ENCODE data around the gene GPRC5A.

The GPRC5A gene

DNA sequence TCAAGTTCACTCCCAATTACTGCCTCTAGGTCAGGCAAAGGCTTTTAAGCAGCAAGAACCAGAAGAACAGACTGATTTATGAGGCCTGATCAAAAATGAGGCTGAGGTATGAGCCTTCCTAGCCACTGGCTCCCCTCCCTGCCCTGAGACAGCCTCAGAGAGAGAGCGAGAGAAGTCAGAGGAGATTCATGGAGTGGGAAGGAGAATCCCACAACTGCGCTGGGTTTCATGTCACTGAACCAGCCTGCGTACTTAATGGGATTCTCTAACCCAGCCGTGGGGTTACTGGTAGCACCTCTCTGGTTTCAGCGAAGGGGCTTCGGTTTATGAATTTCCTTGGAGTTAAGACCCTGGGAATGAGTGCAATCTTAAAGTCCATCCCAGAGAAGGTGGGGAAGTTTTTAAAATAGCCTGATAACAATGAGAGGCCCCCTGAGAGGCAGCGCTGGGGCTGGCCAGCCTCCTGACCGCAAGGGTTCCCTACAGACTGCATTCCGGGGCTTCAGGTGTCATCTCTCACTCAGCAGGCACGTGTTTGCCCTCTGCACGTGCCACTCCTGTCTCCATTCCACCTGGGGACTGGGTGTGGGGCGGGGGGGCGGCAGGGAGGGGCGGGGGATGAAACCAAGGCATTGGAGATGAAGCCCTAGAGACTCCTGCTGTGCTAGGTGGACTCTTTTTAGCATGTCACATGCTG, 6.1 kb upstream of the GPRC5A start:
- DNase-seq (ENCODE audit: low spot score), result no peak

- DNase-seq (ENCODE audit: low spot score), result no peak
These were observed 3.9 kb upstream of the GPRC5A start for GRCh38 chr12:12887471-12887870.

- no peak for DNase-seq (ENCODE audit: low spot score)
These were observed 1.7 kb upstream of the GPRC5A start for GRCh38 chr12:12889701-12890100.

DNA sequence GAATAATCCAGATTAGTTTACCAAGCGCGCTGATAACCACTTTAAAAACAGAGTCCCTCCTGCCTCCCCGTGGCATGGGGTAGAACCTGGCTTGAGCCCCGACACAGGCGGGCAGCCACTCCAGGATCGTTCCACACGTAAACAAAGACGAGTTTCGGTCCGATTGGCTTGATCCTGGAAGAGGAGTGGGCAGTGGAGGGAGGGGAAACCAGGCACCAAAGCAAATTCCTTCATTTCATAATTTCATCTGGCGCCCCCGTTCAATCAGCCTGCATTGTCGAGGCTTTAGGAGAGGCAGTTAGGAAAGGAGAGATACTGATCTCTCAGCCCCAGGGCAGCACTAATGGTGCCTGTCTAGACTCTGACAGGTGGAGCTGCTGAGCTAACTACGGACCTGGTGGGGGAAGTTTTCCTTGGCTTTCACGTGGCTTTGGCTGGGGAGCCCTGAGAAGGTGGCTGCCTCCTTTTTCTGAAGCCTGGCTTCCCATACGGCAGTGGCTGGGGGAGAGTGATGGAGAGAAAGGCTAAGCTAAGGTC, 751 bp upstream of the GPRC5A start:
- DNase-seq (ENCODE audit: low spot score), result peak; percentile 72

DNA sequence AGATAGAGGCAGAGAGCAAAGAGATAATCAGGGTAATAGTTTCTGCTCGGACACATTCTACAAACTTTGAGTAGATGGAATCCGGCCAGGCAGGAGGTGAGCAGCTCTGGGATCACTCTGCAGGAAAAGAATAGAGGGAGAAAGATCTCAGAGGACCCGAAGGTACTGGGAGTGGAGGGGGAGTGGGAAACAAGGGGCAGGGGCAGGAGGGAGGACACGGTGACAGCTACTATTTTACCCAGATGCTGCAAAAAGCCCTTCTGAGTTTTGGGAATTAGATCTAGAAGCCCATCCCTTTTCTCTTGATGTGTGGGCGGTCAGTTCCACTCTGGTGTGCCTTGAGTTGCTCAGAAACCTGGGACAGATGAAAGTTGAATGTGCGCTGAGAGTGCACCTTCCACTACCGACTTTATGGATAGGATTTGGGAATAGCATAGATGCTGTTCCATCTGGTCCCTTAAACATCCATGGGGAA, 556 bp downstream of the GPRC5A start:
- no peak for DNase-seq (ENCODE audit: low spot score)

DNA sequence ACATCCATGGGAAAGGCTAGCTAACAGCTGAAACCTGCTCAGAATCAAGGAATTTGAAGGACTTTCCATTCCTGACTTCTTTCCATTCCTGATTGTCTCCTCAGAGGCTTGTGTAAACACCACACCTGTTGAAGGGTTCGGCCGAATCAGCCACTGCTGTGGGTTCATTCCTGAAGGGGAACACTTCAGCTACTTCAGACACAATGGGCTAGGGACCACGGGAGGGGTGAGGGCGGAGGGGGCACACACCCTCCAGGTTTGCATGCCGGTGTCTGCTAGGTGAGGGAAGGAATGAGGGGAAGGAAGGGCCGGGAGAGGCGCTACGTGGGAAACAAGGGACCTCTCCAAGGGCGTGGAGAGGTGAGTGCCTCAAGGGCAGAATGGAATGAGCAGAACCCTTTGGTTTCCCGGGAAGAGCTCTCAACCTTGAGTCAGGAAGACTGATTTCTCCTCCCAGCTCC, 1.3 kb downstream of the GPRC5A start:
- no peak for DNase-seq (ENCODE audit: low spot score)

DNA sequence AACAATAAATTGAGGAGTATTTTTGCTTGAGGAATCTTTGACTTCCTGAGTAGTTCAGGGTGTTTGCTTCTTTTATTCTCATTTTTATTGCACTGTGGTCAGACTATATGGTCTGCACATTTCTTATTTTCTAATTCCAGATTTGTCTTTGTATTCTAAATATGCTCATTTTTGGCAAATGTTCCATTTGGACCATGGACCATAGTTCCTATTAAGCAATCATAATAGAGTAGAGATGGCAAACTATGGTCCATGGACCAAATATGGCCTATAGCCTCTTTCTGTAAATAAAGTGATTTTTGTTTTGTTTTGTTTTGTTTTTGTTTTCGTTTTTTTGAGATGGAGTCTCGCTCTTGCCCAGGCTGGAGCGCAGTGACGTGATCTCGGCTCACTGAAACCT, 2.1 kb downstream of the GPRC5A start:
- DNase-seq (ENCODE audit: low spot score), result no peak

GRCh38 chr12:12896260-12896659, 4.9 kb downstream of the GPRC5A start:
- no peak for DNase-seq (ENCODE audit: low spot score)

DNA sequence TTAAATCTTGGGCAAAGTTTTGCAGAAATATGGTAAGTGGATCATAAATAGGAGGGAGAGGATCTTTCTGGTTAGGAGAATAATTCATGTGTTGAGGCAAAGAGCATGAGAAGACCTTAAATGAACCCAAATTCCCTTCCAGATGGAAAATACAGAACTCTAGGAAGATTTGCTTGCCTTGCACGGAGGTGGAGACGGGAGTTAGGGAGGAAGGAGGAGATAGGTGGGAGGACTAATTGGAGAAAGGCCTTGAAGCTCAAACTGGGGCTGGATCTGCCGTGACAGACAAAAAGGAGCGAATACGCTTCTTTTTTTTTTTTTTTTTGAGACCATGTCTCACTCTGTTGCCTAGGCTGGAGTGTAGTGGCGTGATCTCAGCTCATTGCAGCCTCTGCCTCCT, 5.9 kb downstream of the GPRC5A start:
- no peak for DNase-seq (ENCODE audit: low spot score)

GRCh38 chr12:12898136-12898717, 6.9 kb downstream of the GPRC5A start:
- DNase-seq (ENCODE audit: low spot score), result no peak

DNA sequence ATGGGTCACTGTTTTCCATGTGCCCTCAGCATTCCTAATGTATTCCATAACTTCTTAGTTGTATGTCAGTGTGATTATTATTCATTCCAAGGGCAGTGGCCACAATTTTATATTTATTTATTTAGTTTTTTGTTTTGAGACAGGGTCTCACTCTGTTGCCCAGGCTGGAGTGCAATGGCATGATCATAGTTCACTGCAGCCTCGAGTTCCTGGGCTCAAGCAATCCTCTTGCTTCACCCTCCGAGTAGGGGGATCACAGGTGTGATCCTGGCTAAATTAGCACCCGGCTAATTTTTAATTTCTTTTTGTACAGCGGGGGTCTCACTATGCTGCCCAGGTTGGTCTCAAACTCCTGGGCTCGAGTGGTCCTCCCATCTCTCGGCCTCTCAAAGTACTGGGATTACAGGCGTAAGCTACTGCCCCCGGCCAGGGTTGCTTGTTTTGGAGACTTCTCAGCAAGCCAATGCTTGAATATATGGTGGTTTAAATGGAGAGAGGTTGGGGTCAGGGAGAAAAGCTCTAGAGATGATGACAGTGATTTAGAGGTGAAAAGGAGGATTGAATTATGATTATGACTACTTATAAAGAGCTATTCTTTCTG, 7.6 kb downstream of the GPRC5A start:
- DNase-seq (ENCODE audit: low spot score), result no peak

GRCh38 chr12:12899530-12900380, 8.4 kb downstream of the GPRC5A start:
- no peak for DNase-seq (ENCODE audit: low spot score)

DNA sequence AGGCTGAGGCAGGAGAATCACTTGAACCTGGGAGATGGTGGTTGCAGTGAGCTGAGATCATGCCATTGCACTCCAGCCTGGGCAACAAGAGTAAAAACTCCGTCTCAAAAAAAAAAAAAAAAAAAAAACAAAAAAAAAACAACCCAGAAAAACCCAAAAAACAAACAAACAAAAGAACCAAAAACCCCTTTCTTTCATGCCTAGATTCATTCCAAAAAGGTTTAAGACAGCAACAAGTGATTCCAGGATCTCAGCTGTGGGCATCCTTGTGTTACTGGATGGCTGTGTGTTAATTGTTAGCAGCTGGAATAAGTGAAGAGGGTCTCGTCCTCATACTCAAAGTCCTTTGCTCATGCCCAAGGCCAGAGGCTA, 9.4 kb downstream of the GPRC5A start:
- DNase-seq (ENCODE audit: low spot score), result no peak

- DNase-seq (ENCODE audit: low spot score), result no peak
These were observed 9.9 kb downstream of the GPRC5A start for GRCh38 chr12:12901158-12901791.

GRCh38 chr12:12902036-12902435, 10.7 kb downstream of the GPRC5A start:
- no peak for DNase-seq (ENCODE audit: low spot score)

DNA sequence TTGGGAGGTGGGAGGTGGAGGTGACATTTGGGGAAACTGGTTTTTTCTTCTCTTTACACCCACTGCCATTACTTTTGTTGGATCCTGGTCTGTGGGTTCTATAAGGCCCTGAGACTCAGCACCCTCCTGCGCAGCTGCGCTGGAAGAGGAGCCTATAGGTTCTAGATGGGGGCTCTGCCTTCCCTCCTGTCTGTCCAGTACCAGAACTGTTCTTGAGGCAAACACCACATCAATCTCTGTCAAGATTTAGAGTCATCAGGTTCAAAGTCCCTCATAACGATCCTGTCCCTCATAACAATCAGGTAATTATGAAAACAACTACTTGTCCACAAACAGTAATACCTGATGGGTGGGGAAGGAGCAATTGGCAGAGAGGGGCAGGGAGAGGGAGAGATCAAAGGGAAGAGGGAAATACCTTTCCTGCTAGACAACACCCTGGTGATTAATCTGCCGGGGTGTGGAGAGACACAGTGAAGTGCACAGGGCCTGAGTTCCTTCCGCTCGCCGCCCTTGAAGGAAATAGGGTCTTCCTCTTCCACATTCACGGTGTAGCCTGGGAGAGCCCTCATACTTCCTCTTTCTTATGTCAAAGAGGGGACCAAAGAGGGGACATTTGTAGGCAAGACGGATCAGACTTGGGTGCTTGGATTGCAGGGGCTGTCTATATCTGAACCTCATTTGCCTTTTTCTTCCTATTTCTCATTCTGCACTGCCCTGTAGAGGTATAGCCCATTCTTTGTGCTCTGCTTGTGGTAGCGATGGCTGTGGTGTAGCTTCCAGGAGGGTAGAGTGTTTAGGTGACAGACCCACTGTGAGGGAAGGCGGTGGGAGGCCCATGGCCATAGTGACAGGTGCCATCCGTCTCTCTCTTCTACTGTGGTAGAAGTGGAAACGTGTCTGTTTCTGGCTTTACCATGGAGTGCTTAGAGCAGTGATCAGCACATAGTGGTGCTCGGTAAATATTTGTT, 12.6 kb downstream of the GPRC5A start:
- DNase-seq (ENCODE audit: low spot score), result no peak

DNA sequence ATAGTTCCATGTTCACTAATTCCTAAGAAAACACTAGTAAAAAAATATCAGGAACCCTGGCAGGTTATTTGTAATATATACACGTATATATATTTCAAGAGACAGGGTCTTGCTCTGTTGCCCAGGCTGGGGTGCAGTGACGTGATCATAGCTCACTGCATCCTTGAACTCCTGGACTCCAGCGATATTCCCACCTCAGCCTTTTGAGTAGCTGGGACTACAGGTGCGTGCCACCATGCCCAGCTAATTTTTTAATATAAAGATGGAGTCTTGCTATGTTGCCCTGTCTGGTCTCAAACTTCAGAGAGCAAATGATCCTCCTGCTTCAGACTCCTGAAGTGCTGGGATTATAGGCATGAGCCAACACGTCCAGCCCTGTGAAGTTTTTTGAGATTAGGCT, 16.2 kb downstream of the GPRC5A start:
- no peak for DNase-seq (ENCODE audit: low spot score)

DNA sequence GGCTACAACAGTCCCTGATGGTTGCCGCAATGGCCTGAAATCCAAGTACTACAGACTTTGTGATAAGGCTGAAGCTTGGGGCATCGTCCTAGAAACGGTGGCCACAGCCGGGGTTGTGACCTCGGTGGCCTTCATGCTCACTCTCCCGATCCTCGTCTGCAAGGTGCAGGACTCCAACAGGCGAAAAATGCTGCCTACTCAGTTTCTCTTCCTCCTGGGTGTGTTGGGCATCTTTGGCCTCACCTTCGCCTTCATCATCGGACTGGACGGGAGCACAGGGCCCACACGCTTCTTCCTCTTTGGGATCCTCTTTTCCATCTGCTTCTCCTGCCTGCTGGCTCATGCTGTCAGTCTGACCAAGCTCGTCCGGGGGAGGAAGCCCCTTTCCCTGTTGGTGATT, 16.9 kb downstream of the GPRC5A start:
- DNase-seq (ENCODE audit: low spot score), result no peak

GRCh38 chr12:12908711-12909110, 17.3 kb downstream of the GPRC5A start:
- no peak for DNase-seq (ENCODE audit: low spot score)

- no peak for DNase-seq (ENCODE audit: low spot score)
These were observed 18.0 kb downstream of the GPRC5A start for GRCh38 chr12:12909228-12909994.

Measured in ecto neural progenitor cell (in vitro differentiated cells).